ENCODE data around the gene CCN6.
"Not testable (repeated sequence)": the region's sequence is repeated elsewhere in the genome, so short reads cannot be mapped to it uniquely, and the experiment has no call there.

Gene CCN6

DNA sequence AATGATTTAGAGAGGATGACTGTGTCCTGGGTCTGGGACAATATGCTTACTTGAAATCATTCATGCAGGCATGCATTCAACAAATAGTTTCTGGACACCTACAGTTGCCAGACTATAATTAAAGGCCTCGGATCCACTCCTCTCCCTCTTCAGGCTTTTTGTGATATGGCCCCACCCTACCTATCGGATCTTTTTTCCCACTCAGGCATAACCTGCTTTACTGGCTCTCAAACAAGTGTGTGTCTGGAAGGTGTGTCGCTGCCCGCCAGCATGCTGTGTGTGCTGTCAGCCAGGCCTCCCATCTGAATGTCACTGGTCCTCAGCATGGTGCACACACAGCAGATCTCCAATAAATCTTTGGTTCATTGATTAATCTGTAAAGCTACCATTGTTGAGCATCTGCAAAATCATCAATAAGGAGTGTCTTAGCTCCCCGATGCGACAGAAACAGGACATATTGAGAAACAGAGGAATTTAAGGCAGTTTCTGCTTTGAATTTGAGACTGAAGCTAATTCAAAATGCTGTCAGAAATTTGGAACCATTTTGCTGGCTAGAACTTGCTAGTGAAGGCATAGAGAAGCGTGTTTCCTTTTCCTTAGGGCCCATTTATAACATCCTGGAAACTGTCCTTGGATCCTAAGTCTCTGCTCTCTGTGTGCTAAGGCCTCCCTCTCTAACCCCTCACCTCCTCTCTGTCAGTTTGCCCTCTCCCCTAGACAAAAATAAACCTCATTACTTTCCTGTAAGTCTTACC is 23.5 kb upstream of the CCN6 start:
- no peak for DNase-seq

DNA sequence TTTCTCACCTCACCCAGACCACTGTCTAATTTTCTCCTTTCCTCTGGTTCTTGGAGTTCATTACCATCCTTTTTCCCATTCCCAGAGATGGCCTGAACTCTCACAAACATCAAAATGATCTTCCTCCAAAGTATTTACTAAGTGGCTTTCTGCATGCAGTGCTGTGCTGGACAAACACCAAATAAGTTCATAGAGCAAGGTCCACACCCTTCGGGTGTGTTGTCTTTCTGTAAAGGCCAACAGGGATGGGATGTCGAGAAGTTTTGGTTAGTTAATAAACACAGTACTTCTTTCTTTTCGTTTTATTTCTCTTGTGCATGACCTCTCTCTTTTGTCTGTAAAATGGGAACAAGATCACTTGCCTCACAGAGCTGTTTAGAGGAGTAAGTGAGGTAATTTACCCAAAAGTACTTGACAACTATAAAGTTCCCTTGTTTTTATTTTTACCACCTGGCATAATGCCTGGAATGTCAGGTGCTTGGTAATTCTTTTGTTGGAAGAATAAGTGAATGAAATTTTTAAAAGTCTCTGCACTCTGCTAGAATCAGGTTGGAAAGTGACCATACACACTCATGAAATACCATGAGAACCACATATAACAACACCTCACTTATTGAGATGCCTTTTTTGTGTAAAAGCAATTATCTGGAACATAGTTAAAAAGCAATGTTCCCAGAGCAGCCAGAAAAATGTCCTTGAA is 22.8 kb upstream of the CCN6 start:
- no peak for DNase-seq

DNA sequence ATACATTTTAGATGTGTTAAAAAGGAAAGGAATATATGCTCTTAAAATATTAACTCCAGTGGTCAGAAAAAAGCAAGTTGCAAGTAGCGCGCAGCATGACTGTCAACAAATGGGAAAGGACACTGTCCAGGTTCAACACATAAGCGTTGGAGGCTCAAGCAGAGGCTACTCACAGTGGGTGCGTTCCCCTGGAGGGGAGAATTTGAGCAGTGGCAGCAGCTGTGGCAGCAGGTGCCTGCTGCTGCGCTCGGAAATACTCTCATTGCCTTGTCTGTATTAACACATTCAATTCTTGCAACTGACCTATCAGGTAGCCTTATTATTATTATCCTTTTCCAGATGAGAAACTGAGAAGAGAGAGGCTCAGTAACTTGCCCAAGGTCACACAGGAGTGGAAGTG is 21.9 kb upstream of the CCN6 start:
- DNase-seq = no peak

DNA sequence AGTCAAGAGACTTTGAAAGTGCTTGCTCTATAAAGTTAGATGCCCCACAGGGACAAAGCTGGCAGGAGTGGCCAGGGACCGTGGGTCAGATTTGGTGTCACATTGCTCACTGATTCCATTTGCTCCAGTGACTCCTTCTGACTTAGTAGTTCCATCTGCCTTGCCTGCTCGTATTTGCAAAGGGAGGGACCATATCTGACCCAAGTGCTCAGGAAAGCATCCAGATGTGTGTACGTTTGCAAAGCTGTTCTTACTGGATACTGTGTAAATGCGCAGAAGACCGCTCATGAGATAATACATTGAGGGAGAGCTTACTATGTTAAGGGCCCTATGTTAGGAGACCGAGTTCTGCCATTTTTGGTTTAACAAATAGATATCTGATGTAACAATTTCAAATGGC is 21.2 kb upstream of the CCN6 start:
- no peak for DNase-seq

DNA sequence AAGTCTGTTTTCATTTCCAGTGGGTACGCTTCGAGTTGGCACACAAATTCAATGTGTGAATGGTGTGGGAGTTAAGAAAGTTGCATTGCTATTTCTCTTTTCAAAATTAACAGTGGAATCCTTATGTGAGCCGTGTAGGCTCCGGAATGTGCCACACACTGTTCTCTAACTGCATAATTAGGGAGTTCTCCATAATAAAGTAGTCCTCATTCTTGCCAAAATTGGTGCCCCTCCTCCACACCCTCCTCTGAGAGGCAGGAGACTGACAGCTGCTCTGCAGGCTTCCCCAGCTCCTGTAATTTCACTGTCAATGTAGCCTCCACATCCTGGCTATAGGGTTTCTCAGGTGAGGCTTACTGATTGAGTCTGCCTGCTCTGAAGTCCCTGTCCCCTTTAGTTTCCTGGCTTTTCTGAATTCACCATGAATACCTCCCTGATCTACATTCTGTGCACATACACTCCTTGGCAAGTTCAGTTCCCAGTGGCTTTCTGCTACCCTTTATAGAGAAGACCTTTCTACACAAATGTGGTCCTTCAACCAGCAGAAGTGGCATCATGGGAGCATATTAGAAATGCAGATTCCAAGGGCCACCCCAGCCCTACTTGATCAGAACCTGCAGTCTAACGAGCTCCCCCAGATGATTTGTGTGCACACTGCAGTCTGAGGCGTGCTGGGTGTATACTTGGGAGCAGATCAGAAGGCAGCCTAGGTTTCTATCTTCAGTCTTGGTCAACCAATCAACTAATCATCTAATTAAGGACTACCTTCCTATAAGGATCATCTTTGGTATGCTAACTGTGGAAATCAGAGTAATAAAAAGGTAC is 19.9 kb upstream of the CCN6 start:
- no peak for DNase-seq

DNA sequence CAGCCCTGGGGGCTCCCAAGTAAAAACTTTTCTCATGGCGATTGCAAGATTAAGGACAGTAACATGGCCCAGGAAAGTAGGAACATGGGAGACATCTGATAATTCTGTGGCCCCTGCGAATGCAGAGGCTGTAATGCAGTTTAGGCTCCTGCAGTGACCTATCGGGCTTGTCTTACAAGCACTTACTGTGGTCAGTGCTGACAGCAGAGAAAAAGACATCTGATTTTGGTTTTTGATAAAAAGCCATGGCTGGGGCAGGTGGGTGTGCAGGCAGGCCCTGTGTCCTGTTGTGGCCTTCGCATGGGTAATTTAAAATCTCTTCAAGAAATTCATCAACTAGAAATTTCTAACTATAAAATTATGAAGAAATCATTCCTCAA is 19.3 kb upstream of the CCN6 start:
- no peak for DNase-seq

DNA sequence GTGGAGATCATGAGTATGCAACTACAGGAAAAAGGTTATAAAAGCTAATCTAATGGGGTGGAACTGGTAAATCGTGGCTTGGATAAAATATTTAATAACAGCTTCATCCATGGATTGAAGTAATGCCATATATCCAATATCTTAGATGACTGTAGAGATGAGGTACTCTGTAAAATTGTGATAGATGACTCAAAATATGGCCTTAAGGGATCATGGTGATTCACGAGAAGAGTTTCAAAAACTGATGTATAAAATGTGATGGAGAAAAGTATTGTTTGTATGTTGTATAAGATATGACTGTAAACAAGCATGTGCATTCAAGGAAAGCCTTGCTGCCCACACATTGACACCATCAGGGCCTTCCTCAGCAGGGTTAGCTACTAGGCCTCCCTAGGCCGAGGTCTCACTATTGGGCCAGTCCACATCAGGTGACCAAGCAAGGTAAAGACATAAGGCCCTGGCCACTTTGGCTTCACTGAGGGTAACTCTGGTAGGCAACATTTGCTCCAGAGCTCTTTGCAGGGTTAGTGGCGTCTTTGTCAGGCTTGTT is 17.7 kb upstream of the CCN6 start:
- no peak for DNase-seq

DNA sequence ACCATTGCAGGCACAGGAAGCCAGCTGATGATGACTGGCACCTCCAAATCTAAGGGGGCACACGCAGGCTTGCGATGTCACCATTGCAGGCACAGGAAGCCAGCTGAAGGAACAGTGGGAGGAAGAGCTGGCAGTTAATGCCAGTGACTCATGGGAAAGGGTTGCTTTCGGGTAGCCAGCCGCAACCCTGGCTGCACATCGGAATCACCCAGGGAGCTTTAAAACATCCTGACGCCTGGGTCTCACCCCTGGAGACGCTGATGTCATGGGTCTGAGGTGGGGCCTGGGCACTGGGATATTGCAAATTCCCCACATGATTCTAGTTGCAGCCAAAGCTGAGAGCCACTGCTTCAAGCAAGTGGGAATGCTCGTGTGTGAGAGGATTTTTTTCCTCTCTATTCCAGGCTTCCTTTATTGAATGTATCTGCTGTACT is 16.1 kb upstream of the CCN6 start:
- peak; percentile 89 for DNase-seq

DNA sequence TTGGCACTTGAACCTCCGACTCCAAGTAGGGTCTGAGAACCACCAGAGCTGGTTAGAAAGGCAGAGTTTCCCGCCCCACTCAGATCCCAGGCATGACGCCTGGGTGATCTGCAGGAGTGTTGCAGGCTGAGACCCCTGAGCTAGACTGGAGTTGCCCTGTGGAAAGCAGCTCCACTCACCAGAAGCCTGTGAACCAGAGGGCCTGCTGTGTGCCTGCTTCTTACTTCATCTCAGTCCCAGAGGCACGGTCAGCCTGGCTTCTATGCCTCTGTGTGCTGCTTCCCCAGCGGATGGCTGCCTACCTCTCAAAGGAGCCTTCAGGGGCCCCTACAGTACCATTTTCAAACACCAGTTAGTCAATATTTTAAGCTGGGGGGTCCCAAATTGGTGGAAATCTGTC is 15.6 kb upstream of the CCN6 start:
- DNase-seq = no peak

DNA sequence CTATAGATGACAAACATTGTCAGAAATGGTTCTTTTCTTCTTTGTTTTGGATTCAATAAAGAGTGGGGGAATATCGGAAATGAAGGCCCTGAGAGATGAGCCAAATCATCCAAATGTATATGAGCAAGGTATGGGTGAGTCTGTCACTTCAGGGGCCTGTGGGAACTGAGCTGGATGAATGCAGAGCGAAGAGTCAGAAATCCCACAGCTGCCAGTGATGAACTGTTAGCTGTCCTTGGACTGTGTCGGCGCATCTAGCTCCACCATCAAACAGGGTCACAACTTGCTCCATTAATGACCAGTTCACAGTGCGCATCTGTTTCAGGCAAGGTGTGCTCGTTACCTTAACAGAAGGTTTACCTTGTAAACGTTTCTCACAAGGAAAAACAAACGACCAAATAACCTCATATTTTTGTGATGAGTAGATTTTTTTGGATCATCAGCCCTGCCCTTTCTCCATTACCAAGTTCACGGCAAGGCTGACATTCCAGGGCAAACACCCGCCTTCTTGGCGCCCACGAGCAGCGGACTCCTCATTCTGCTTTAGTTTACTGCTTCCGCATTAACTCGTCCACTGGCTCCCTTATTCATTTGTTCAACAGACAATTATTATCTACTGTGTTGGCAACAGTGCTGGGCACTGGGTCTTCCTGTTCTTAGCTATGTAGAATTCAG is 15.0 kb upstream of the CCN6 start:
- DNase-seq = peak; percentile 25

DNA sequence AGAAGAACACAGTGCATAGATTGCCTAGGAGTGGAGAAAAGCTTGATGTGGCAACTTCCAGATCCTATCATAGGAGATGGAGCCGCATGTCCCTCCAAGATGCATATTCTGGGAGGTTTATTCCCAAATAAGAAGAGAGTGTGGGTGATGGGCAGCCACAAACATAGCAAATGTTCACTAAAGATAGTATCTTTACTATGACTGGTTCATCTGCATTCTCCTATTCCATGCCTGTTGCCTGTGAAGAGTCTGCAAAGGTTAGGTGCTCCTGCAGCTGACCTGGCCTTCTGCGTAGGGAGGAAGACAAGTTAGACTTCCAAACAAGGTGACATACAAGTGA is 14.5 kb upstream of the CCN6 start:
- no peak for DNase-seq

DNA sequence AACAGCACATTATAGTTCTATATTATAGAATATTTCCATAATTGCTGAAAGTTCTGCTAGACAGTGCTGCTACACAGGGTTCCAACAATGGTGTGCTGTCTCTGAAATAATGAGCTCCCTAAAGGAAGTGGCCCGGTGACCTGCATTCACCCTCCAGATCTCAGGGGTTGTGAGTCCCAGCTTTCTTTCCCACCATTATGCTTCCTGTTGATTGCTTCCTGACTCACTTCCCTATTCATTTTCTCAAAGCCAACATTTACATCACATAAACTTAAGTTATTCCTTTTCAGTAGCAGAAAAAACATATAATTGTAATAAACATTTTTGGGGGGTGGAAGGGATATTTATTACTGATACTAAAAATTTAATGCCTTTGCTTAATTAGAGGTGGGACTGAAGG is 12.9 kb upstream of the CCN6 start:
- DNase-seq = no peak

DNA sequence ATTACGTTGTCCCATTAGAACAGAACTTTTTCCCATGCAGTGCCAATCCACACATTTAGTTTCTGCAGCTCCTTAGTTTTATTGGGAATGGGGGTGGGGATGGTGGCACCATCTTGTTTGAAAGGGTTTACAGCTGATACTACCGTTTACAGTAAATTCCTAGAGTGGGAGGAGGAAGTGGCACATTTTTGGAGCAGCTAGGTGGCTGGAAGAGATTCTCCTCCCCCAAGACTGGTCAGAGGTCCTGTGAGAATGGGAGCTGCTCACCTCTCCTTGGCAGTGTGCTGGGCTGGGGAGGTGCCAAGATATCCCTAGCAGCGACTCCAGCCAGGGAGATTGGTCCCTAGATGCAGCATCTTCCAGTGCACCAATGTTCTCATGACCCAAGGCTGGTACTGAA is 12.4 kb upstream of the CCN6 start:
- no peak for DNase-seq

DNA sequence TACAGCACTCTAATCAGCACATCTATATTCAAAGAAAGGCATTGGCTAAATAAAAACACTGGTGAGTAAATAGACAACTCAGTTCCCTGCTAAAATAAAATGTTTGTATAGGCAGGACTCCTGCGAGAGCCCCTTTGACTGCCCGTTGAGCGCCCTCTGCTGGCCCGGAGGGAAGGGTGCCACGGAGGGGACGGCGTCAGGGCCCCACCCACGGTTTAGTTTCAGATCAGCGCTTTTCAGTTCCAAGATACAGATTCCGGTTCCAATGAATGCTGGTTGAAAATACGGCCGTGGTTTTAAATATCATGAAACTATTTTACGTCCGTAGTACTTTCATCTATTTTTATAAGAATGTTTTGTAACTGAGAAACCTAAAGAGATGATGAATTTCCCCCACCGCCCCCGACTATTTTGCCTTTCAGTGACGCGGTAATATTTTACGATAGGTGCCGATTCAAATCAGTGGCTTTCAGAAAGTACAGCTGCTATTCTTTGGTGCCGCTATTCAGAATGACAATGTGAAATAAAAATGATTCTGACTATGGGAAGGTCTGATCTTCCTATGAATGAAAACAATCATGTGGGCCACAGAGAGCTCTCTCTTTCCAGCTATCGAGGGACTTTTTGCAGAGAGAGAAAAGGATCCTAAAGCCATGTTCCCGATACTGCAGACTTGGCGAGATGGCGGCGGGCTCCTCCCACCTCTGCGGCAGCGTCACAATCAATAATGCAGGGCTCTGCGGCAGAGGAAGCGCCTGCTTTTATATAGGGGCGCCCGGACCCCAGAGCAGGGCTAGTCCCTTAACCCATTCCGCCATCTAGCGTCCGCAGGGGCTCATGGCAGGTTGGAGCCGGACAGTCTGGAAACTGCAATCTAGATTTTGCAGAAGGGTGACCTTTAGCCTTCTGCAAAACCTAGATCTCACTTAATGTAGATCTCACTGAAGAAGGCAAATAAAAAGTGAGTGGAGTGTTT is 10.6 kb upstream of the CCN6 start:
- peak; percentile 85 for DNase-seq

DNA sequence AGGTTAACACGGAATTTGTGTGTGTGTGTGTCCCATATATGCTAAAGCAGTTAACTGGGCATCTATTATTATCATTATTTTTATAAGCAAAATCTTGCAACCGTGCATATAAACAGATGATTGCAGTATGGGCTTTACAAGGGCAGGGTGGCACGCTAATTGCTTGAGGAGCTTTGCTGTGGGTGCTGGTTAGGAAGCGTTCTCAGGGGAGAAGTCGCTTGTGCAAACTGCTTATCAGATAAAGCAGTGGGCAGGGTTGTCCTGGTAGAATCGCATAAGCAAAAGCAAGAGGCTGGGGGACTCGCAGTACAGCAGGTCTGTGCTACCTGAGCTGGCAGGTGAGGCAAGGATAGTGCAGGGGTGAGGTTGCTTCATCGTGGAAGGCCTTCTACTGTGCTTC is 9.7 kb upstream of the CCN6 start:
- DNase-seq = no peak

DNA sequence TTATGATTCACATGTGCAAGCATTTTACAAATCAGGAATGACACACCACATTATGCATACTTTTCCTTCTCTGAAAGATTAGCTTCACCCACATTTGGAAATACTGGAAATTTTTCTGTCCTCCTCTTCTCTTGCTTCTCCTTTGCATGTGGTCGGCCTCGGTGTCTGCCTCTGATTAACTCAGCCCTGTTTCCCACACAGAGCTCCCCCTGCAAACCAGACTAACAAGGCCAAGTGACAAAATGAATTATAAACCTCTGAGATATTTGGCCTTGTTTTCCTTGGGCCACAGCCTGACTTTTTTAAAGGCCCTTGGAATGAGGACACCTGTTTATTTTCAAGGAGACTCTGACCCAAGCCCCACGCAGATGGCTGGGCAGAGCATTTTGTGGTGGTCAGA is 9.0 kb upstream of the CCN6 start:
- peak; percentile 95 for DNase-seq

DNA sequence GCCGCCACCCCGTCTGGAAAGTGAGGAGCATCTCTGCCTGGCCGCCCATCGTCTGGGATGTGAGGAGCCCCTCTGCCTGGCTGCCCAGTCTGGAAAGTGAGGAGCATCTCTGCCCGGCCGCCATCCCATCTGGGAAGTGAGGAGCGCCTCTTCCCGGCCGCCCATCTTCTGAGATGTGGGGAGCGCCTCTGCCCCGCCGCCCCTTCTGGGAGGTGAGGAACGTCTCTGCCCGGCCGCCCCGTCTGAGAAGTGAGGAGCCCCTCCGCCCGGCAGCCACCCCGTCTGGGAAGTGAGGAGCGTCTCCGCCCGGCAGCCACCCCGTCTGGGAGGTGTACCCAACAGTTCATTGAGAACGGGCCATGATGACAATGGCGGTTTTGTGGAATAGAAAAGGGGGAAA is 6.4 kb upstream of the CCN6 start:
- DNase-seq = not testable (repeated sequence)

DNA sequence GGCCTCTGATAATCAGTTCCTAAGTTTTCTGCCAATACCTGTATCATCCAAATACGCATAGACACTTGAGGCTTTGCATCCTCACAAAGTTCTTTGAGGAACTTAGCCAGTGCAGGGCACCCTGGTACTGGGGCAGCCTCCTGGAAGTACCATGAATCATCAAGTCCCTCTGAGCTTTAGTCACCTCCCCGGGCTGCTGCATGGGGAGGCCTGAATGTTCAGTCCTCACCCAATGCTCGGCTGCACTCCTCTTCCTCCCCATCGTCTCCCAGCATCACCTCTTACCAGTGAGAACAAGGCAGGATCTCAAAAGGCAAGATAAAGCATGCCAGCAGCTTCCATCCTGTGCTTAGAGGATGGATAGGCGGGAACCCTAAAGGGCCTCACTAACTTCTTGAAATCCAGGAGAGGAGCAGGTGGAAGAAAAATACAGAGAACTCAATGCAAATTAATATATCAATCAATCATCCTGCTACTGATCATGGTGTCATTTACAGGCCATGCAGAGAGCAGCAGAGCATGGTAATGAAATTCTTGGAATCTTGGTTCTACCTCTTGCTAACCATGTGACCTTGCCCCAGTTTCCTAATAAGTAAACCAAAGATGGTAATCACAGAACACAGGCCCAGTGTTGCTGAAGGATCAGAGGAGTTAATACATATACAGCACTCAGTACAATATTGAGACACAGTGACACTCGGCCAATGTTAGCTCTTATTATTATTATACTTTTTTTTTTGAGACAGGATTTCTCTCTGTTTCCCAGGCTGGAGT is 4.7 kb upstream of the CCN6 start:
- DNase-seq = peak; percentile 90

DNA sequence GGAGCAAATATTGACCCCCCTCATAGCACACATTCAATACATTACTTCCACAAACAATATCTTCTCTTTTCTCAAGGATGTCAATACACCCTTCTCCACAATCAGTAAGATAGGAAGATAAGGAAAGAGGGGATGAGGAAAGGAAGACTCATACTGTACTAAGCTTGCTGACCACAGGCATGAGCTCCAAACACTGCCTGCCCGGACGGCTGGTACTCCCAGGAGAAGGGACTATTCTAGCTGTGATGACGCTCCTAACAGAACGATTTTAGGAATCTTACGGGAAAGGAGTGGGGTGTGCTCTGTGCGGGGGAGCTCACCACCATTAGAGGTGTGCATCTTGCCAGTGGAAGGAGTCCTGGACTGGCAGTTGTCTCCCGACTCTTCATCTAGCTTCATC is 3.9 kb upstream of the CCN6 start:
- no peak for DNase-seq

DNA sequence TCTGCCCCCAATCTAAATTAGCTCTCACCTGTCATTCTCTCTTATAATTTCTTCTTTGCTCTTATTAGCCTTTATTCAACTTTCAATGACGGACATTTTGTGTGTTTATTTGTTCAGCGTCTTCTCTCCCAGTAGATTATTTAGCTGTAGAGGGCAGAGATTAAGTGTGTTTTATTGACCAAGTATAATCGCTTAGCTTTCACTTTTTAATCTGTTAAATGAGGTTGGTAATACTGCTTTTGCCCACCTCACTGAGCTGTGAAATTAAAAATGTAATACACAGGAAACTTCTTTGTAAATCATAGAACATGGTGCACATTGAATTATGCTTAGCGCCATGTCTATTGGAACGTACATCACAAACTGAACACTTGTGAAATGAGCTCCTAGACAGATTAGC is 3.5 kb upstream of the CCN6 start:
- no peak for DNase-seq

DNA sequence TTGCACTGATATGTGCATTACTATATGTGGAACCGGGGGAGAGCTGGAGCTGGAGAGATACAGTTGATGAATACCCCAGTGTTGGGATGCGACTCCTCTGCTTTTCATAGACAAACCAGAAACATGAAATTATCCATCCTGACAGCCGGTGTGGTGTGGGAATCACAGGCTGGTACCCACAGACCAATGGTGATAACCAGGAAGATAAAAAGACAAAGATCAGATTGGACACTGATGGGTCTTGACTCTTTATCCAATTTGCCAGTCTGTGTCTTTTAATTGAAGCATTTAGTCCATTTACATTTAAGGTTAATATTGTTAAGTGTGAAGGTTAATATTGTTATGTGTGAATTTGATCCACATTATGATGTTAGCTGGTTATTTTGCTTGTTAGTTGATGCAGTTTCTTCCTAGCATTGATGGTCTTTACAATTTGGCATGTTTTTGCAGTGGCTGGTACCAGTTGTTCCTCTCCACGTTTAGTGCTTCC is 2.6 kb upstream of the CCN6 start:
- DNase-seq = not testable (repeated sequence)
